K562 (cell line): Measurements from ENCODE around the gene RHOF. TPM values are rescaled to one million over a fixed set of nuclear protein-coding genes. Genes with fewer than 3 reads are reported as not detected.

Experiments
- CREM ChIP-seq: IDR thresholded peaks from 2 replicates; pipeline ENCODE4 v1.6.1; 2014; ENCODE audit warnings: antibody characterized with exemption, low read depth
- HEY1 ChIP-seq: fragments of 250-450 bp; sonication (Bioruptor Pico); IDR thresholded peaks from 2 replicates; pipeline ENCODE4 v1.5.0; 2020; ENCODE audit warnings: mild to moderate bottlenecking, moderate library complexity, borderline replicate concordance
- LEF1 ChIP-seq: fragments of 450-650 bp; IDR thresholded peaks from 2 replicates; pipeline ENCODE4 v1.6.1; 2016; ENCODE audit warnings: mild to moderate bottlenecking
- OTX1 ChIP-seq: fragments of 450-650 bp; formaldehyde crosslinking; IDR thresholded peaks from 2 replicates; pipeline ENCODE4 v1.4.0; 2022; ENCODE audit warnings: mild to moderate bottlenecking
- PHB ChIP-seq: fragments of 250-450 bp; sonication (Bioruptor Pico); IDR thresholded peaks from 2 replicates; pipeline ENCODE4 v1.5.0; 2021
- PML ChIP-seq: IDR thresholded peaks from 2 replicates; pipeline ENCODE4 v1.6.1; 2012; ENCODE audit warnings: low read length, inconsistent platforms
- U2AF1 ChIP-seq: fragments of 200-400 bp; formaldehyde crosslinking; optimal IDR thresholded peaks from 2 replicates; pipeline ENCODE3; 2017; ENCODE audit warnings: mild to moderate bottlenecking, low read depth, low read length, moderate library complexity
- polyA plus RNA-seq, 8 experiments: library from polyadenylated mRNA; depleted of rRNA in 4 of 8; stranded (reverse) in 5 of 8; unstranded in 3 of 8; fragments of >200 nt; fragmentation: Nextera tagmentation in 2 of 8; fragmentation: Illumina TruSeq in 1 of 8; extraction: Ambion mirVana in 2 of 8; extraction: Trizol in 1 of 8; gene quantifications; 2 replicates each; pipeline versions ENCODE4 v1.2.1 to v1.2.3, GENCODE V29; 2011 to 2014; ENCODE audit warnings: inconsistent platforms in 1 of 8, missing spikeins in 1 of 8
- total RNA-seq, 7 experiments: library from RNA; depleted of rRNA in 6 of 7; stranded (reverse); fragments of >200 nt in 6 of 7; fragmentation: Illumina TruSeq in 2 of 7; extraction: Trizol in 2 of 7; gene quantifications; 2 replicates each; pipeline versions ENCODE4 v1.2.1 to v1.2.3, GENCODE V29; 2011 to 2021; ENCODE audit warnings: low replicate concordance in 1 of 7
- TF ChIP-seq, protein P1 (sequence below): fragments of 450-650 bp; IDR thresholded peaks from 2 replicates; pipeline ENCODE4 v1.6.1; 2016; ENCODE audit warnings: mild to moderate bottlenecking, moderate library complexity
- TF ChIP-seq, protein P2 (sequence below): fragments of 450-650 bp; formaldehyde crosslinking; IDR thresholded peaks from 2 replicates; pipeline ENCODE4 v1.4.0; 2020; ENCODE audit warnings: mild to moderate bottlenecking
- TF ChIP-seq, protein P3 (sequence below): IDR thresholded peaks from 2 replicates; pipeline ENCODE4 v1.6.1; 2011; ENCODE audit warnings: borderline replicate concordance, low read depth, mild to moderate bottlenecking, moderate library complexity, low read length; ENCODE audit not compliant: insufficient read depth, poor library complexity, severe bottlenecking
- TF ChIP-seq, protein P4 (sequence below): fragments of 450-650 bp; IDR thresholded peaks from 2 replicates; pipeline ENCODE4 v1.6.1; 2016; ENCODE audit warnings: borderline replicate concordance

The RHOF gene
- total and polyA plus RNA-seq, 9 of the 15 experiments (the other 6 are each of a cell fraction or from before 2014, with no cell fraction given) = 0.13 to 10.1 (median 4.0) TPM

DNA sequence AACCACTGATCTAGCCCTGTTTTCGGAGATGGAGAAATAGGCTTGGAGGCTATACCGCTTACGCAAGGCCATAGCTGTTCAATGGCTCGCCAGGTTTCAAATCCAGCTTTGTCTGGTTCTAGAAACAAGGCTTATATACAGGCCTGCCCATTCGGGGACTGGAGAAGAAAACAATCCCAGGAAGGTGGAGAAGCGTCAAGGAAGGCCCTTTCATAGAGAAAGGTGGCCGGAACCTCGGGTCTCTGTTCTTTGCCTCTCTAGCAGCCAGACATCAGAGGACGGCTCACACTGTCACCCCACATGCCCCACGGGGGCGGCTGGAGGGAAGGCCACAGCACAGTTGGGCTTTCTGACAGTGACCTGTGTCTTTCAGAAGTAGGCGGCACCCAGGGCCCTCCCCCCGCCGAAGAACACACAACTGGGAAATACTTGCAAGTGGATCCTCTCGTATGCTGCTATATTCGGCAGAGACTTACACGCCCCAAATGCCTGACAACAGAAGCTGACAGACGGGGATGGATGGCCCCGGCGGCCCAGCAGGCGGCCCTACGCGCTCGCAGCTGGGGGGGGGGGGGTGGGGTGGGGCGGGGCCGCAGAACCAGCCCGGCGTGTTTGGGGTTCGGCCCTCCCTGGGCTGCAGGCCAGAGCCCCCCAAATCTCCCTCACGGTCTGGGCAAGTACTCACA, 5.8 kb upstream of the RHOF start (continued):
- TF ChIP-seq, protein P1, sequence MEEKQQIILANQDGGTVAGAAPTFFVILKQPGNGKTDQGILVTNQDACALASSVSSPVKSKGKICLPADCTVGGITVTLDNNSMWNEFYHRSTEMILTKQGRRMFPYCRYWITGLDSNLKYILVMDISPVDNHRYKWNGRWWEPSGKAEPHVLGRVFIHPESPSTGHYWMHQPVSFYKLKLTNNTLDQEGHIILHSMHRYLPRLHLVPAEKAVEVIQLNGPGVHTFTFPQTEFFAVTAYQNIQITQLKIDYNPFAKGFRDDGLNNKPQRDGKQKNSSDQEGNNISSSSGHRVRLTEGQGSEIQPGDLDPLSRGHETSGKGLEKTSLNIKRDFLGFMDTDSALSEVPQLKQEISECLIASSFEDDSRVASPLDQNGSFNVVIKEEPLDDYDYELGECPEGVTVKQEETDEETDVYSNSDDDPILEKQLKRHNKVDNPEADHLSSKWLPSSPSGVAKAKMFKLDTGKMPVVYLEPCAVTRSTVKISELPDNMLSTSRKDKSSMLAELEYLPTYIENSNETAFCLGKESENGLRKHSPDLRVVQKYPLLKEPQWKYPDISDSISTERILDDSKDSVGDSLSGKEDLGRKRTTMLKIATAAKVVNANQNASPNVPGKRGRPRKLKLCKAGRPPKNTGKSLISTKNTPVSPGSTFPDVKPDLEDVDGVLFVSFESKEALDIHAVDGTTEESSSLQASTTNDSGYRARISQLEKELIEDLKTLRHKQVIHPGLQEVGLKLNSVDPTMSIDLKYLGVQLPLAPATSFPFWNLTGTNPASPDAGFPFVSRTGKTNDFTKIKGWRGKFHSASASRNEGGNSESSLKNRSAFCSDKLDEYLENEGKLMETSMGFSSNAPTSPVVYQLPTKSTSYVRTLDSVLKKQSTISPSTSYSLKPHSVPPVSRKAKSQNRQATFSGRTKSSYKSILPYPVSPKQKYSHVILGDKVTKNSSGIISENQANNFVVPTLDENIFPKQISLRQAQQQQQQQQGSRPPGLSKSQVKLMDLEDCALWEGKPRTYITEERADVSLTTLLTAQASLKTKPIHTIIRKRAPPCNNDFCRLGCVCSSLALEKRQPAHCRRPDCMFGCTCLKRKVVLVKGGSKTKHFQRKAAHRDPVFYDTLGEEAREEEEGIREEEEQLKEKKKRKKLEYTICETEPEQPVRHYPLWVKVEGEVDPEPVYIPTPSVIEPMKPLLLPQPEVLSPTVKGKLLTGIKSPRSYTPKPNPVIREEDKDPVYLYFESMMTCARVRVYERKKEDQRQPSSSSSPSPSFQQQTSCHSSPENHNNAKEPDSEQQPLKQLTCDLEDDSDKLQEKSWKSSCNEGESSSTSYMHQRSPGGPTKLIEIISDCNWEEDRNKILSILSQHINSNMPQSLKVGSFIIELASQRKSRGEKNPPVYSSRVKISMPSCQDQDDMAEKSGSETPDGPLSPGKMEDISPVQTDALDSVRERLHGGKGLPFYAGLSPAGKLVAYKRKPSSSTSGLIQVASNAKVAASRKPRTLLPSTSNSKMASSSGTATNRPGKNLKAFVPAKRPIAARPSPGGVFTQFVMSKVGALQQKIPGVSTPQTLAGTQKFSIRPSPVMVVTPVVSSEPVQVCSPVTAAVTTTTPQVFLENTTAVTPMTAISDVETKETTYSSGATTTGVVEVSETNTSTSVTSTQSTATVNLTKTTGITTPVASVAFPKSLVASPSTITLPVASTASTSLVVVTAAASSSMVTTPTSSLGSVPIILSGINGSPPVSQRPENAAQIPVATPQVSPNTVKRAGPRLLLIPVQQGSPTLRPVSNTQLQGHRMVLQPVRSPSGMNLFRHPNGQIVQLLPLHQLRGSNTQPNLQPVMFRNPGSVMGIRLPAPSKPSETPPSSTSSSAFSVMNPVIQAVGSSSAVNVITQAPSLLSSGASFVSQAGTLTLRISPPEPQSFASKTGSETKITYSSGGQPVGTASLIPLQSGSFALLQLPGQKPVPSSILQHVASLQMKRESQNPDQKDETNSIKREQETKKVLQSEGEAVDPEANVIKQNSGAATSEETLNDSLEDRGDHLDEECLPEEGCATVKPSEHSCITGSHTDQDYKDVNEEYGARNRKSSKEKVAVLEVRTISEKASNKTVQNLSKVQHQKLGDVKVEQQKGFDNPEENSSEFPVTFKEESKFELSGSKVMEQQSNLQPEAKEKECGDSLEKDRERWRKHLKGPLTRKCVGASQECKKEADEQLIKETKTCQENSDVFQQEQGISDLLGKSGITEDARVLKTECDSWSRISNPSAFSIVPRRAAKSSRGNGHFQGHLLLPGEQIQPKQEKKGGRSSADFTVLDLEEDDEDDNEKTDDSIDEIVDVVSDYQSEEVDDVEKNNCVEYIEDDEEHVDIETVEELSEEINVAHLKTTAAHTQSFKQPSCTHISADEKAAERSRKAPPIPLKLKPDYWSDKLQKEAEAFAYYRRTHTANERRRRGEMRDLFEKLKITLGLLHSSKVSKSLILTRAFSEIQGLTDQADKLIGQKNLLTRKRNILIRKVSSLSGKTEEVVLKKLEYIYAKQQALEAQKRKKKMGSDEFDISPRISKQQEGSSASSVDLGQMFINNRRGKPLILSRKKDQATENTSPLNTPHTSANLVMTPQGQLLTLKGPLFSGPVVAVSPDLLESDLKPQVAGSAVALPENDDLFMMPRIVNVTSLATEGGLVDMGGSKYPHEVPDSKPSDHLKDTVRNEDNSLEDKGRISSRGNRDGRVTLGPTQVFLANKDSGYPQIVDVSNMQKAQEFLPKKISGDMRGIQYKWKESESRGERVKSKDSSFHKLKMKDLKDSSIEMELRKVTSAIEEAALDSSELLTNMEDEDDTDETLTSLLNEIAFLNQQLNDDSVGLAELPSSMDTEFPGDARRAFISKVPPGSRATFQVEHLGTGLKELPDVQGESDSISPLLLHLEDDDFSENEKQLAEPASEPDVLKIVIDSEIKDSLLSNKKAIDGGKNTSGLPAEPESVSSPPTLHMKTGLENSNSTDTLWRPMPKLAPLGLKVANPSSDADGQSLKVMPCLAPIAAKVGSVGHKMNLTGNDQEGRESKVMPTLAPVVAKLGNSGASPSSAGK = peak; percentile 37; the same call in 1 of the 2 replicates
- TF ChIP-seq OTX1 (no peak), HEY1 (no peak), PML (no peak), CREM (peak; percentile 58), LEF1 (0 out of 2 replicates have a peak, but pooled peaks have one; percentile 9), U2AF1 (no peak), PHB (no peak)
- TF ChIP-seq, protein P2, sequence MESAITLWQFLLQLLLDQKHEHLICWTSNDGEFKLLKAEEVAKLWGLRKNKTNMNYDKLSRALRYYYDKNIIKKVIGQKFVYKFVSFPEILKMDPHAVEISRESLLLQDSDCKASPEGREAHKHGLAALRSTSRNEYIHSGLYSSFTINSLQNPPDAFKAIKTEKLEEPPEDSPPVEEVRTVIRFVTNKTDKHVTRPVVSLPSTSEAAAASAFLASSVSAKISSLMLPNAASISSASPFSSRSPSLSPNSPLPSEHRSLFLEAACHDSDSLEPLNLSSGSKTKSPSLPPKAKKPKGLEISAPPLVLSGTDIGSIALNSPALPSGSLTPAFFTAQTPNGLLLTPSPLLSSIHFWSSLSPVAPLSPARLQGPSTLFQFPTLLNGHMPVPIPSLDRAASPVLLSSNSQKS = no peak
- TF ChIP-seq, protein P3, sequence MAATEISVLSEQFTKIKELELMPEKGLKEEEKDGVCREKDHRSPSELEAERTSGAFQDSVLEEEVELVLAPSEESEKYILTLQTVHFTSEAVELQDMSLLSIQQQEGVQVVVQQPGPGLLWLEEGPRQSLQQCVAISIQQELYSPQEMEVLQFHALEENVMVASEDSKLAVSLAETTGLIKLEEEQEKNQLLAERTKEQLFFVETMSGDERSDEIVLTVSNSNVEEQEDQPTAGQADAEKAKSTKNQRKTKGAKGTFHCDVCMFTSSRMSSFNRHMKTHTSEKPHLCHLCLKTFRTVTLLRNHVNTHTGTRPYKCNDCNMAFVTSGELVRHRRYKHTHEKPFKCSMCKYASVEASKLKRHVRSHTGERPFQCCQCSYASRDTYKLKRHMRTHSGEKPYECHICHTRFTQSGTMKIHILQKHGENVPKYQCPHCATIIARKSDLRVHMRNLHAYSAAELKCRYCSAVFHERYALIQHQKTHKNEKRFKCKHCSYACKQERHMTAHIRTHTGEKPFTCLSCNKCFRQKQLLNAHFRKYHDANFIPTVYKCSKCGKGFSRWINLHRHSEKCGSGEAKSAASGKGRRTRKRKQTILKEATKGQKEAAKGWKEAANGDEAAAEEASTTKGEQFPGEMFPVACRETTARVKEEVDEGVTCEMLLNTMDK = peak; percentile 33
- TF ChIP-seq, protein P4, sequence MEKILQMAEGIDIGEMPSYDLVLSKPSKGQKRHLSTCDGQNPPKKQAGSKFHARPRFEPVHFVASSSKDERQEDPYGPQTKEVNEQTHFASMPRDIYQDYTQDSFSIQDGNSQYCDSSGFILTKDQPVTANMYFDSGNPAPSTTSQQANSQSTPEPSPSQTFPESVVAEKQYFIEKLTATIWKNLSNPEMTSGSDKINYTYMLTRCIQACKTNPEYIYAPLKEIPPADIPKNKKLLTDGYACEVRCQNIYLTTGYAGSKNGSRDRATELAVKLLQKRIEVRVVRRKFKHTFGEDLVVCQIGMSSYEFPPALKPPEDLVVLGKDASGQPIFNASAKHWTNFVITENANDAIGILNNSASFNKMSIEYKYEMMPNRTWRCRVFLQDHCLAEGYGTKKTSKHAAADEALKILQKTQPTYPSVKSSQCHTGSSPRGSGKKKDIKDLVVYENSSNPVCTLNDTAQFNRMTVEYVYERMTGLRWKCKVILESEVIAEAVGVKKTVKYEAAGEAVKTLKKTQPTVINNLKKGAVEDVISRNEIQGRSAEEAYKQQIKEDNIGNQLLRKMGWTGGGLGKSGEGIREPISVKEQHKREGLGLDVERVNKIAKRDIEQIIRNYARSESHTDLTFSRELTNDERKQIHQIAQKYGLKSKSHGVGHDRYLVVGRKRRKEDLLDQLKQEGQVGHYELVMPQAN = no peak
